Neuronal stem cell (in vitro differentiated cells): ENCODE data around the gene C2CD3.

Source experiments
- DNase-seq: peaks from one replicate; pipeline ENCODE4 v3.0.0-alpha.2; 2013; ENCODE audit warnings: low spot score
- H2AFZ ChIP-seq: one replicate; pipeline ENCODE4 v1.6.1; 2013; ENCODE audit warnings: mild to moderate bottlenecking, low read length, inconsistent platforms
- H2AK5ac ChIP-seq: 2 replicates; pipeline ENCODE4 v1.6.1; 2013; ENCODE audit warnings: low read depth, mild to moderate bottlenecking, inconsistent platforms, low read length, moderate library complexity, mixed read lengths
- H2BK120ac ChIP-seq: 2 replicates; pipeline ENCODE4 v1.6.1; 2013; ENCODE audit warnings: low read depth, mild to moderate bottlenecking, inconsistent platforms, low read length, moderate library complexity, mixed read lengths
- H2BK12ac ChIP-seq: one replicate; pipeline ENCODE4 v1.6.1; 2013; ENCODE audit warnings: low read length, inconsistent platforms
- H2BK15ac ChIP-seq: 2 replicates; pipeline ENCODE4 v1.6.1; 2013; ENCODE audit warnings: mild to moderate bottlenecking, low read length, inconsistent platforms, mixed read lengths
- H2BK5ac ChIP-seq: one replicate; pipeline ENCODE4 v1.6.1; 2013; ENCODE audit warnings: inconsistent platforms, mild to moderate bottlenecking, low read length, moderate library complexity
- H3K14ac ChIP-seq: one replicate; pipeline ENCODE4 v1.6.1; 2013; ENCODE audit warnings: low read length, inconsistent platforms
- H3K18ac ChIP-seq: 2 replicates; pipeline ENCODE4 v1.6.1; 2013; ENCODE audit warnings: low read length, inconsistent platforms
- H3K23ac ChIP-seq: 2 replicates; pipeline ENCODE4 v1.6.1; 2013; ENCODE audit warnings: low read depth, mild to moderate bottlenecking, mixed read lengths, low read length, inconsistent platforms; ENCODE audit not compliant: poor library complexity
- H3K27ac ChIP-seq: replicated peaks from 3 replicates; pipeline ENCODE4 v1.5.1; 2013; ENCODE audit warnings: low read length, inconsistent platforms
- H3K27me3 ChIP-seq, 3 experiments: 2 replicates each; pipeline ENCODE4 v1.6.1; 2013; ENCODE audit warnings: low read length in 3 of 3, mild to moderate bottlenecking in 2 of 3, inconsistent platforms in 1 of 3, low read depth in 1 of 3, mixed read lengths in 1 of 3, moderate library complexity in 1 of 3; ENCODE audit not compliant: control insufficient read depth in 3 of 3, insufficient read depth in 3 of 3
- H3K36me3 ChIP-seq, 2 donors: replicated peaks in 1 of 2; 2 replicates each; pipeline ENCODE4 v1.6.1; 2013; ENCODE audit warnings: low read length in 2 of 2; ENCODE audit not compliant: control insufficient read depth in 2 of 2, insufficient read depth in 2 of 2
- H3K4ac ChIP-seq: 2 replicates; pipeline ENCODE4 v1.6.1; 2013; ENCODE audit warnings: inconsistent platforms, mild to moderate bottlenecking, low read length, moderate library complexity
- H3K4me1 ChIP-seq, 2 donors: 1 replicate in 1 of 2; 2 replicates in 1 of 2; pipeline ENCODE4 v1.6.1; 2013; ENCODE audit warnings: low read length in 2 of 2, low read depth in 1 of 2; ENCODE audit not compliant: control insufficient read depth in 2 of 2, insufficient read depth in 1 of 2
- H3K4me2 ChIP-seq: one replicate; pipeline ENCODE4 v1.6.1; 2013; ENCODE audit warnings: mild to moderate bottlenecking, low read length, inconsistent platforms; ENCODE audit not compliant: insufficient read depth, poor library complexity, severe bottlenecking
- H3K4me3 ChIP-seq, 2 donors: 2 replicates each; pipeline ENCODE4 v1.5.1; 2013; ENCODE audit warnings: low read length in 2 of 2, mild to moderate bottlenecking in 2 of 2, inconsistent platforms in 1 of 2, moderate library complexity in 1 of 2
- H3K79me1 ChIP-seq: one replicate; pipeline ENCODE4 v1.6.1; 2013; ENCODE audit warnings: low read depth, mild to moderate bottlenecking, inconsistent platforms, low read length, moderate library complexity
- H3K9ac ChIP-seq: one replicate; pipeline ENCODE4 v1.6.1; 2013; ENCODE audit warnings: mild to moderate bottlenecking, low read depth, low read length, inconsistent platforms; ENCODE audit not compliant: poor library complexity
- H3K9me3 ChIP-seq, 2 donors: replicated peaks in 1 of 2; 2 replicates each; pipeline versions ENCODE3 to v1.6.1; 2013; ENCODE audit warnings: low read length in 2 of 2, mild to moderate bottlenecking in 2 of 2, inconsistent platforms in 1 of 2, low read depth in 1 of 2, mixed read lengths in 1 of 2, moderate library complexity in 1 of 2; ENCODE audit not compliant: control insufficient read depth in 2 of 2, insufficient read depth in 1 of 2
- H4K8ac ChIP-seq: one replicate; pipeline ENCODE4 v1.6.1; 2013; ENCODE audit warnings: low read depth, mild to moderate bottlenecking, inconsistent platforms, low read length, moderate library complexity
- H4K91ac ChIP-seq: one replicate; pipeline ENCODE4 v1.6.1; 2013; ENCODE audit warnings: low read length, low read depth, mild to moderate bottlenecking, inconsistent platforms; ENCODE audit not compliant: poor library complexity
- WGBS, 2 donors: extraction: QIAGEN DNeasy Blood & Tissue Kit; methylation state at CpG; one replicate each; pipeline ENCODE4 v1.1.7; 2013; ENCODE audit warnings: missing lambda C conversion rate in 2 of 2, mixed read lengths in 1 of 2; ENCODE audit not compliant: insufficient read length in 2 of 2, insufficient replicate concordance in 1 of 2; ENCODE audit errors: extremely low coverage in 2 of 2; 5-methylcytosine and 5-hydroxymethylcytosine counted together

C2CD3 gene

GRCh38 chr11:73995247-73995646, 175.6 kb downstream of the C2CD3 start:
- H3K9me3 ChIP-seq: no peaks in the 10 kb centered on the region
- no CpG with 5 or more reads among the region's 2 CpGs for WGBS, 2 donors

DNA sequence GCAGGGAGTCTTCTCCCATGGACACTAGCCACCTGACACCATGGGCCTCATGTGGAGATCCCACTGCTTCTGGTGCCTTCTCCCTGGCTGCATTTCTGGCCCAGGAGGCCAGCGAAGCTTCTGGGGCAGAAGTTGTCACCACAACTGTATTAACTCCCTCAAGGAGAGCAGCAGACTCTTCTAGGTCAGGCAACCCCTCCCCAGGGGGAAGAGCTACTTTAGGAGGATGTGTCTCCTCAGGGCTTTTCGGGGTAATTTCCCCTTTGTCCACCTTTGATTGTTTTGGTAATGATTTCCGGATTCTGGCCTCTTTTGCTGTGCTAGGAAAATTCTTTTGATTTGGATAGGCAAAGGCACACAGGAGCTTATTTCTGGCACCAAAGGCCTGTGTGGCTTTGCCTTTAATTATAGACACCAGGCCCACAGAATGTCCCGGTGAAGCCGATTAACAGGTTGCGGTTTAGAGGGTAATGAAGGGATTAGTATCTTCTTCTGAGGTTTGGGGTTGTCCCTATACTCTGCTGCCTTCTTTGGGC, 179.3 kb downstream of the C2CD3 start:
- H3K23ac ChIP-seq: no peak overlapping the region
- no peak overlapping the region for H4K91ac ChIP-seq
- H3K27ac ChIP-seq: no peak overlapping the region
- no peak overlapping the region for H2BK5ac ChIP-seq
- no peak overlapping the region for H2BK15ac ChIP-seq
- no peak overlapping the region for H2AFZ ChIP-seq
- H3K79me1 ChIP-seq: no peaks in the 10 kb centered on the region
- H3K14ac ChIP-seq: no peak overlapping the region
- H3K4me2 ChIP-seq: no peak overlapping the region
- no peak overlapping the region for H3K18ac ChIP-seq
- WGBS, 2 donors: no CpG with 5 or more reads among the region's 6 CpGs
- H2BK12ac ChIP-seq: no peak overlapping the region
- DNase-seq: no peak
- H3K4ac ChIP-seq: no peak overlapping the region
- H3K9ac ChIP-seq: no peak overlapping the region
- no peak overlapping the region for H2BK120ac ChIP-seq
- no peaks in the 10 kb centered on the region for H3K27me3 ChIP-seq
- no peaks in the 10 kb centered on the region for H3K36me3 ChIP-seq
- H2AK5ac ChIP-seq: no peak overlapping the region
- no peak overlapping the region for H3K4me3 ChIP-seq
- no peaks in the 10 kb centered on the region for H3K9me3 ChIP-seq
- no peak overlapping the region for H4K8ac ChIP-seq
- no peaks in the 10 kb centered on the region for H3K4me1 ChIP-seq

More at GRCh38 chr11:73995247-73995646, 175.6 kb downstream of the C2CD3 start:
- Histone ChIP-seq H3K4me3 (no peak overlapping the region), H3K9ac (no peak overlapping the region), H2BK5ac (no peak overlapping the region), H3K14ac (no peak overlapping the region), H3K4ac (no peak overlapping the region), H3K36me3 (no peaks in the 10 kb centered on the region), H2BK120ac (no peak overlapping the region), H3K27me3 (no peaks in the 10 kb centered on the region), H4K8ac (no peak overlapping the region), H2BK12ac (no peak overlapping the region), H4K91ac (no peak overlapping the region), H3K23ac (no peak overlapping the region), H2AFZ (no peak overlapping the region), H2AK5ac (no peak overlapping the region), H3K4me2 (no peak overlapping the region), H3K27ac (no peak overlapping the region), H3K18ac (no peak overlapping the region), H3K79me1 (no peaks in the 10 kb centered on the region), H3K4me1 (no peaks in the 10 kb centered on the region), H2BK15ac (no peak overlapping the region)
- no peak for DNase-seq

DNA sequence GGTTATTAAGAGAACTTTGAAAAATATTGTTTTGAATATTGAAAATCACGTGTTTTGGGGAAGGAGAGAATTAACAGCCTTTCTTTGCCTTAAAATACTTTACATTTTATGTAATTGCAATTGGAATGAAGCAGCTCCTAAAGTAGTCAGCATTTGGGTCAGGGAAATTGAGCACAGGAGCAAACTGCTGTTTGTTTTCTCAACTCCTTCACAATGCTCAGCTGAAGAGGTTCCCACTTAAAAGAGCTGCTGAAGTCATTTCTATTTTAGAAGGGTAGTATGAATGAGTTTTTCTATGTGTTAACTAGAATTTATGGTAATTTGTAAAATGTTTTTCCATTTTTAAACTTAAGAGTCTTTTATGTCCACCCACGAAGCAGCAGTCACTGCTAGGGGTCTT, 180.1 kb downstream of the C2CD3 start:
- H3K9ac ChIP-seq: no peak overlapping the region
- H4K8ac ChIP-seq: no peak overlapping the region
- H2BK12ac ChIP-seq: no peak overlapping the region
- no peak overlapping the region for H3K4me2 ChIP-seq
- no peak overlapping the region for H2BK15ac ChIP-seq
- no peak for DNase-seq
- H3K9me3 ChIP-seq: no peaks in the 10 kb centered on the region
- no peaks in the 10 kb centered on the region for H3K27me3 ChIP-seq
- H3K18ac ChIP-seq: no peak overlapping the region
- H2AFZ ChIP-seq: no peak overlapping the region
- no peak overlapping the region for H2BK120ac ChIP-seq
- no peaks in the 10 kb centered on the region for H3K36me3 ChIP-seq
- H2AK5ac ChIP-seq: no peak overlapping the region
- H3K4me3 ChIP-seq: no peak overlapping the region
- H3K14ac ChIP-seq: no peak overlapping the region
- no peak overlapping the region for H2BK5ac ChIP-seq
- H3K79me1 ChIP-seq: no peaks in the 10 kb centered on the region
- no peak overlapping the region for H3K4ac ChIP-seq
- H3K4me1 ChIP-seq: no peaks in the 10 kb centered on the region
- H4K91ac ChIP-seq: no peak overlapping the region
- WGBS, 2 donors: no CpG with 5 or more reads among the region's 2 CpGs
- no peak overlapping the region for H3K23ac ChIP-seq
- H3K27ac ChIP-seq: no peak overlapping the region

- H2BK15ac ChIP-seq: no peak overlapping the region
- H3K4me3 ChIP-seq: no peak overlapping the region
- H3K27me3 ChIP-seq: no peaks in the 10 kb centered on the region
These were observed 181.6 kb downstream of the C2CD3 start for GRCh38 chr11:73989156-73989555.

More at GRCh38 chr11:73989156-73989555, 181.6 kb downstream of the C2CD3 start:
- Histone ChIP-seq H4K8ac (no peak overlapping the region), H3K23ac (no peak overlapping the region), H3K79me1 (no peaks in the 10 kb centered on the region), H2AK5ac (no peak overlapping the region), H3K4me2 (no peak overlapping the region), H3K14ac (no peak overlapping the region), H3K36me3 (no peaks in the 10 kb centered on the region), H3K9ac (no peak overlapping the region), H2BK120ac (no peak overlapping the region), H3K4ac (no peak overlapping the region), H3K4me1 (no peaks in the 10 kb centered on the region), H3K9me3 (no peaks in the 10 kb centered on the region), H2BK12ac (no peak overlapping the region), H2BK5ac (no peak overlapping the region), H3K27ac (no peak overlapping the region), H4K91ac (no peak overlapping the region), H2AFZ (no peak overlapping the region), H3K18ac (no peak overlapping the region)
- no peak for DNase-seq
- 100% methylated on average over 2 of the region's 6 CpGs; no CpG with 5 or more reads in 1 of the 2 donors for WGBS, 2 donors
